Hepatocyte (in vitro differentiated cells): Measurements from ENCODE around the gene HECTD1. TPM values are rescaled to one million over a fixed set of nuclear protein-coding genes. Genes with fewer than 3 reads are reported as not detected.

Experiments
- DNase-seq: peaks from one replicate; pipeline ENCODE4 v3.0.0-alpha.2; 2016; ENCODE audit warnings: low spot score
- H2AFZ ChIP-seq: fragments of 200-600 bp; sonication (generic); 2 replicates; pipeline ENCODE4 v1.6.0; 2016; ENCODE audit warnings: antibody characterized with exemption, mild to moderate bottlenecking
- H3K27ac ChIP-seq: fragments of 200-600 bp; sonication (generic); 2 replicates; pipeline ENCODE4 v1.5.1; 2016; ENCODE audit warnings: mild to moderate bottlenecking
- H3K27me3 ChIP-seq: fragments of 200-600 bp; sonication (generic); 2 replicates; pipeline ENCODE4 v1.6.1; 2016
- H3K36me3 ChIP-seq: fragments of 200-600 bp; sonication (generic); replicated peaks from 2 replicates; pipeline ENCODE4 v1.5.1; 2016; ENCODE audit warnings: low read depth; ENCODE audit not compliant: insufficient read depth
- H3K4me1 ChIP-seq: fragments of 200-600 bp; sonication (generic); 2 replicates; pipeline ENCODE4 v1.5.1; 2016; ENCODE audit warnings: mild to moderate bottlenecking, moderate library complexity; ENCODE audit not compliant: insufficient read depth
- H3K4me2 ChIP-seq: fragments of 200-600 bp; sonication (generic); 2 replicates; pipeline ENCODE4 v1.6.0; 2016
- H3K4me3 ChIP-seq: fragments of 200-600 bp; sonication (generic); 2 replicates; pipeline ENCODE4 v1.5.1; 2016; ENCODE audit warnings: mild to moderate bottlenecking
- H3K79me2 ChIP-seq: fragments of 200-600 bp; sonication (generic); 2 replicates; pipeline ENCODE4 v1.6.0; 2017; ENCODE audit warnings: mild to moderate bottlenecking
- H3K9me2 ChIP-seq: fragments of 200-600 bp; sonication (generic); replicated peaks from 2 replicates; pipeline ENCODE4 v1.6.0; 2017; ENCODE audit warnings: mild to moderate bottlenecking; ENCODE audit not compliant: insufficient read depth
- H3K9me3 ChIP-seq: fragments of 200-600 bp; sonication (generic); 2 replicates; pipeline ENCODE4 v1.5.1; 2016; ENCODE audit warnings: low read depth, mild to moderate bottlenecking
- H4K20me1 ChIP-seq: fragments of 200-600 bp; sonication (generic); 2 replicates; pipeline ENCODE4 v1.6.0; 2016; ENCODE audit warnings: mild to moderate bottlenecking; ENCODE audit not compliant: insufficient read depth, poor library complexity, severe bottlenecking
- EZH2 ChIP-seq: fragments of 200-600 bp; sonication (generic); IDR thresholded peaks from 2 replicates; pipeline ENCODE4 v1.6.1; 2016; ENCODE audit warnings: antibody characterized with exemption, mild to moderate bottlenecking, borderline replicate concordance
- EZH2phosphoT487 ChIP-seq: fragments of 200-600 bp; sonication (generic); IDR thresholded peaks from one replicate; pipeline ENCODE4 v1.6.1; 2018; ENCODE audit warnings: antibody characterized with exemption, mild to moderate bottlenecking, low read depth, moderate library complexity; ENCODE audit not compliant: unreplicated experiment, severe bottlenecking
- WGBS: methylation state at CpG from one replicate; pipeline ENCODE4 v1.1.6; 2016; ENCODE audit warnings: low lambda C conversion rate; ENCODE audit errors: missing lambda C conversion rate; 5-methylcytosine and 5-hydroxymethylcytosine counted together
- polyA plus RNA-seq: library from polyadenylated mRNA; unstranded; fragments of >200 nt; fragmentation: Nextera tagmentation; extraction: Ambion mirVana; gene quantifications from 2 replicates; pipeline ENCODE4 v1.2.1, GENCODE V29; 2016
- total RNA-seq: library from RNA; depleted of rRNA; stranded (reverse); fragments of >200 nt; gene quantifications from 2 replicates; pipeline ENCODE4 v1.2.3, GENCODE V29; 2014
- TF ChIP-seq, protein P1 (sequence below): fragments of 200-600 bp; sonication (generic); IDR thresholded peaks from 2 replicates; pipeline ENCODE4 v1.5.1; 2016; ENCODE audit warnings: antibody characterized with exemption, mild to moderate bottlenecking; ENCODE audit not compliant: poor library complexity

HECTD1 gene
- total and polyA plus RNA-seq, 2 experiments from 2014 or later = 45.2 to 159 TPM

DNA sequence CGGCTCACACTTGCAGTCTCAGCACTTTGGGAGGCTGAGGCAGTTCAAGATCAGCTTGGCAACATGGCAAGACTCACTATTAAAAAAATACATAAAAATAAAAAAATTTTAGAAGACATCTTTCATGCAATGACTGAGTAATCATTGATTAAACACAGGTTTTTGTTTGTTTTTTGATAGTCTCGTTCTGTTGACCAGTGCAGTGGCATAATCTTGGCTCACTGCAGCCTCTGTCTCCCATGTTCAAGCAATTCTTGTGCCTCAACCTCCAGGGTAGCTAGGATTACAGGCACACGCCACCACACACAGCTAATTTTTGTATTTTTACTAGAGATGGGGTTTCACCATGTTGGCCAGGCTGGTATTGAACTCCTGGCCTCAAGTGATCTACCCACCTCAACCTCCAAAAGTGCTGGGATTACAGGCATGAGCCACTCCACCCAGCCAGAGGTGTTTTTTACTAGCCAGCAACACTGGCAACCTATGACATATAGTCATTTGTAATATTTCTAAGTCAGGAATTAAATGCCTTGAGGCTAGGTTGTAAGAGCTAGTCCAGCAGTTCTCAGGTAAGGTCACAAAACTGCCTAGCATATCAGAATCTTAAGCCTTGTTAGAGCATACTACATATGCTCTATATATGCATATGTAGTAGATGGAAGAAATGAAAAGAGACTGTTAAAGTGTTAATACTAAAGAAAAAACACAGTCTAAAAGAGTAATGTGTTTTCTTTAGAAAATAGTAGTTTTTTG is 27.1 kb downstream of the HECTD1 start:
- H2AFZ ChIP-seq = no peak overlapping the region
- no peak overlapping the region for H3K4me2 ChIP-seq
- H3K4me3 ChIP-seq = no peak overlapping the region
- H3K79me2 ChIP-seq = peaks cover 84% of the 10 kb centered on the region
- no peak for TF ChIP-seq EZH2phosphoT487
- TF ChIP-seq, protein P1, sequence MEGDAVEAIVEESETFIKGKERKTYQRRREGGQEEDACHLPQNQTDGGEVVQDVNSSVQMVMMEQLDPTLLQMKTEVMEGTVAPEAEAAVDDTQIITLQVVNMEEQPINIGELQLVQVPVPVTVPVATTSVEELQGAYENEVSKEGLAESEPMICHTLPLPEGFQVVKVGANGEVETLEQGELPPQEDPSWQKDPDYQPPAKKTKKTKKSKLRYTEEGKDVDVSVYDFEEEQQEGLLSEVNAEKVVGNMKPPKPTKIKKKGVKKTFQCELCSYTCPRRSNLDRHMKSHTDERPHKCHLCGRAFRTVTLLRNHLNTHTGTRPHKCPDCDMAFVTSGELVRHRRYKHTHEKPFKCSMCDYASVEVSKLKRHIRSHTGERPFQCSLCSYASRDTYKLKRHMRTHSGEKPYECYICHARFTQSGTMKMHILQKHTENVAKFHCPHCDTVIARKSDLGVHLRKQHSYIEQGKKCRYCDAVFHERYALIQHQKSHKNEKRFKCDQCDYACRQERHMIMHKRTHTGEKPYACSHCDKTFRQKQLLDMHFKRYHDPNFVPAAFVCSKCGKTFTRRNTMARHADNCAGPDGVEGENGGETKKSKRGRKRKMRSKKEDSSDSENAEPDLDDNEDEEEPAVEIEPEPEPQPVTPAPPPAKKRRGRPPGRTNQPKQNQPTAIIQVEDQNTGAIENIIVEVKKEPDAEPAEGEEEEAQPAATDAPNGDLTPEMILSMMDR = no peak
- no peak for TF ChIP-seq EZH2
- H3K4me1 ChIP-seq = no peaks in the 10 kb centered on the region
- no peaks in the 10 kb centered on the region for H3K9me2 ChIP-seq
- no peaks in the 10 kb centered on the region for H3K27me3 ChIP-seq
- peaks cover 21% of the 10 kb centered on the region for H4K20me1 ChIP-seq
- WGBS = 90% methylated on average over 3 of the region's 3 CpGs
- no peaks in the 10 kb centered on the region for H3K9me3 ChIP-seq
- no peak overlapping the region for H3K27ac ChIP-seq
- H3K36me3 ChIP-seq = no peaks in the 10 kb centered on the region
- no peak for DNase-seq

DNA sequence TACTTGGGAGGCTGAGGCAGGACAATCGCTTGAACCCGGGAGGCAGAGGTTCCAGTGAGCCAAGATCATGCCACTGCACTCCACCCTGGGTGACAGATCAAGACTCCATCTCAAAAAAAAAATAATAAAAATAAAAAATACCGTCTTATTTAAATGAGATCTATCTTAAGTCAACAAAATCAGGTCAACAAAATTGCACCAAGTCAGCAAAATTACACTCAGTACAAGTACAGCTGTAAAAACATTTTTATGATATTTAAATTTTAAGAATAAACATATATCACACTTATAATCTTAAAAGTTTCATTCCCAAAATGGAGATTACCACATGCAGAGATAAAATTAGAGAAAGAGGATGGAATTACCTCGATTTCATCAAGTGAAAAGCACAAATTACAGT is 33.2 kb downstream of the HECTD1 start:
- H3K4me2 ChIP-seq = no peak overlapping the region
- no peaks in the 10 kb centered on the region for H3K27me3 ChIP-seq
- 97% methylated on average over 4 of the region's 4 CpGs for WGBS
- no peak for TF ChIP-seq EZH2
- peaks cover 35% of the 10 kb centered on the region for H3K79me2 ChIP-seq
- H3K4me3 ChIP-seq = no peak overlapping the region
- DNase-seq = no peak
- H3K4me1 ChIP-seq = no peaks in the 10 kb centered on the region
- H3K9me3 ChIP-seq = no peaks in the 10 kb centered on the region
- H3K27ac ChIP-seq = no peak overlapping the region
- H2AFZ ChIP-seq = no peak overlapping the region
- H4K20me1 ChIP-seq = peaks cover 2% of the 10 kb centered on the region
- no peaks in the 10 kb centered on the region for H3K36me3 ChIP-seq
- no peaks in the 10 kb centered on the region for H3K9me2 ChIP-seq

DNA sequence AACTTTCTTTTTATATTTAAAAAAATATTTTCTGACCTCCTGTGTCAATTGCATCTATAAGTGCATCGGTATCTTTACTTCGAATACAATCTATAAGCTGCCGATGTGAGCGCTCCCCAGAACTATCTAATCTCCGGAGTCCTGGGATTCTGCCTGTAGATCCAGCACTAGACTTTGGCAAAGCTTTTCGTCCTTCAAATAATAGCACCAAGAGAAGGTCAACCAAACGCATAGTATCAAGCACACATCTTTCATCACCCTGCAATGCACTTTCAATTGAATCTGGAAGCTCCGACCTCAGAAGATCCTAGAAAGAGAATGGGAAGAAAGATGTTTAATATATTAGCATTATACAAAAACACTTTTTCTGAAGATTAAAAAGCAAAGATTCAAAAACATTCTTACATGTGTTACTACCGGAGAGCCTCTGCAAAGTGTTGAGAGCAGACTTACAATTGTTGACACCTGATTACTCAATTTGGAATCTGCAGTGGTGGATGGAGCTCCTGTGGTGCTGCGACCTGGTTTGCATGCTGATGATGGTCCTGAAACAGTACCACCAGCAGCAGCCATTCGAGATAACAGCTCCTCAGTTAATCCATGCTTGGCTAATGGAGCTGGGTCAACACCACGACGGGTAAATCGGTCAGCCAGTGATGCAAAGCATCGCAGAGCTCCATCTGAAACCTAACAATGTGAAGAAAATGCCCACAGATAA is 34.3 kb downstream of the HECTD1 start:
- Histone ChIP-seq H3K4me1 (no peaks in the 10 kb centered on the region), H3K79me2 (peaks cover 27% of the 10 kb centered on the region), H3K27me3 (no peaks in the 10 kb centered on the region), H2AFZ (no peak overlapping the region), H3K9me3 (no peaks in the 10 kb centered on the region), H3K4me3 (no peak overlapping the region), H3K4me2 (no peak overlapping the region), H3K27ac (no peak overlapping the region), H3K9me2 (no peaks in the 10 kb centered on the region), H3K36me3 (peaks cover 4% of the 10 kb centered on the region), H4K20me1 (no peaks in the 10 kb centered on the region)
- no peak for TF ChIP-seq EZH2phosphoT487
- TF ChIP-seq, protein P1 = no peak
- TF ChIP-seq EZH2 = no peak
- DNase-seq = no peak
- WGBS = 95% methylated on average over 15 of the region's 15 CpGs

DNA sequence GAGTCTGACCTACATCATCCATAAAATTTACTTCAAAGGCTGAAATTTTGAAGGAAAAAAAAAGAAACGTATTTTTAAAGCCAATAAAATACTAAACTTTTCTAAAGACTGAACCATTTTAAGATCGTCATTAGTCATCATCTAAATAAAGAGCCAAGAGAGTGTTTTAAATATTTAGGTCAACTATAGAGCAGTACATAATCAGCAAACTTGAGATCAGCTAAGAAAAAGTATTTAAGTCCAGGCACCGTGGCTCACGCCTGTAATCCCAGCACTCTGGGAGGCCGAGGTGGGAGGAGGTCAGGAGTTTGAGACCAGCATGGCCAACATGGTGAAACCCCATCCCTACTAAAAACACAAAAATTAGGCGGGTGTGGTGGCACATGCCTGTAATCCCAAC is 35.5 kb downstream of the HECTD1 start:
- Histone ChIP-seq H3K4me1 (no peaks in the 10 kb centered on the region), H3K4me3 (no peak overlapping the region), H3K79me2 (peaks cover 16% of the 10 kb centered on the region), H3K27me3 (no peaks in the 10 kb centered on the region), H3K9me3 (no peaks in the 10 kb centered on the region), H4K20me1 (no peaks in the 10 kb centered on the region), H3K4me2 (no peak overlapping the region), H3K9me2 (no peaks in the 10 kb centered on the region), H2AFZ (no peak overlapping the region), H3K27ac (no peak overlapping the region), H3K36me3 (peaks cover 4% of the 10 kb centered on the region)
- 75% methylated on average over 6 of the region's 6 CpGs for WGBS
- no peak for DNase-seq
- TF ChIP-seq EZH2 = no peak
